Measurements from ENCODE around the gene MATCAP1.

MATCAP1 gene

GRCh38 chr16:67197704-67198103 is 13.9 kb upstream of the MATCAP1 start:
- Histone ChIP-seq H4K8ac (ENCODE audit: low read depth, low read length) (no peak overlapping the region), H3K14ac (ENCODE audit: low read length) (no peak overlapping the region), H4K91ac (ENCODE audit: low read depth, low read length) (no peak overlapping the region), H2BK5ac (ENCODE audit: low read depth, low read length, poor library complexity) (no peak overlapping the region), H3K4me1 (ENCODE audit: control insufficient read depth in 1 of 2, insufficient read depth in 2 of 2, low read length in 2 of 2) (peaks cover 19 to 27% of the 10 kb centered on the region in 2 experiments), H2BK12ac (ENCODE audit: low read length) (no peak overlapping the region), H2AK5ac (ENCODE audit: low read length) (no peak overlapping the region), H3K4me2 (ENCODE audit: low read length) (no peak overlapping the region), H3K79me2 (ENCODE audit: control insufficient read depth, insufficient read depth, low read length, poor library complexity) (peaks cover 3% of the 10 kb centered on the region), H4K12ac (ENCODE audit: low read depth, low read length) (no peak overlapping the region), H2AFZ (ENCODE audit: insufficient read depth, low read length, poor library complexity) (no peak overlapping the region), H3K9me3 (ENCODE audit: insufficient read depth, low read depth, low read length) (no peaks in the 10 kb centered on the region), H3K79me1 (ENCODE audit: low read length) (peaks cover 8% of the 10 kb centered on the region), H3K4ac (ENCODE audit: low read depth, low read length) (no peak overlapping the region), H3K36me3 (ENCODE audit: control insufficient read depth in 1 of 2, insufficient read depth in 2 of 2, low read length in 2 of 2) (peaks cover 69 to 72% of the 10 kb centered on the region in 2 experiments), H3K27me3 (ENCODE audit: insufficient read depth, low read length) (no peaks in the 10 kb centered on the region), H3K27ac (ENCODE audit: low read depth, low read length) (no peak overlapping the region), H3K9ac (ENCODE audit: low read length) (no peak overlapping the region), H3K18ac (ENCODE audit: low read length) (no peak overlapping the region), H3K23ac (ENCODE audit: low read length) (no peak overlapping the region), H3K4me3 (ENCODE audit: low read depth, low read length) (no peak overlapping the region), H2BK120ac (ENCODE audit: insufficient read depth, low read length, poor library complexity) (no peak overlapping the region)
- no CpG with 5 or more reads among the region's 6 CpGs for WGBS (ENCODE audit: extremely low coverage, insufficient coverage, insufficient read length)
- DNase-seq, result no peak

- Histone ChIP-seq H3K79me1 (ENCODE audit: low read length) (peaks cover 13% of the 10 kb centered on the region), H3K4me1 (ENCODE audit: control insufficient read depth in 1 of 2, insufficient read depth in 2 of 2, low read length in 2 of 2) (peaks cover 21 to 30% of the 10 kb centered on the region in 2 experiments), H3K4me3 (ENCODE audit: low read depth, low read length) (no peak overlapping the region), H2BK5ac (ENCODE audit: low read depth, low read length, poor library complexity) (no peak overlapping the region), H2AFZ (ENCODE audit: insufficient read depth, low read length, poor library complexity) (no peak overlapping the region), H3K9ac (ENCODE audit: low read length) (no peak overlapping the region), H3K36me3 (ENCODE audit: control insufficient read depth in 1 of 2, insufficient read depth in 2 of 2, low read length in 2 of 2) (peaks cover 61 to 64% of the 10 kb centered on the region in 2 experiments), H2AK5ac (ENCODE audit: low read length) (no peak overlapping the region), H4K91ac (ENCODE audit: low read depth, low read length) (no peak overlapping the region), H3K27me3 (ENCODE audit: insufficient read depth, low read length) (no peaks in the 10 kb centered on the region), H3K18ac (ENCODE audit: low read length) (no peak overlapping the region), H3K4ac (ENCODE audit: low read depth, low read length) (no peak overlapping the region), H4K8ac (ENCODE audit: low read depth, low read length) (no peak overlapping the region), H3K27ac (ENCODE audit: low read depth, low read length) (no peak overlapping the region), H3K4me2 (ENCODE audit: low read length) (no peak overlapping the region), H3K79me2 (ENCODE audit: control insufficient read depth, insufficient read depth, low read length, poor library complexity) (peaks cover 10% of the 10 kb centered on the region), H4K12ac (ENCODE audit: low read depth, low read length) (no peak overlapping the region), H3K23ac (ENCODE audit: low read length) (no peak overlapping the region), H3K9me3 (ENCODE audit: insufficient read depth, low read depth, low read length) (no peaks in the 10 kb centered on the region), H3K14ac (ENCODE audit: low read length) (no peak overlapping the region), H2BK120ac (ENCODE audit: insufficient read depth, low read length, poor library complexity) (no peak overlapping the region), H2BK12ac (ENCODE audit: low read length) (no peak overlapping the region)
- peak; percentile 88 to 97 for DNase-seq
- no CpG with 5 or more reads among the region's 1 CpG for WGBS (ENCODE audit: extremely low coverage, insufficient coverage, insufficient read length)
These were observed 13.1 kb upstream of the MATCAP1 start for GRCh38 chr16:67196881-67197280.

GRCh38 chr16:67195676-67196075 is 11.9 kb upstream of the MATCAP1 start:
- H3K27ac ChIP-seq (ENCODE audit: low read depth, low read length), result no peak overlapping the region
- WGBS (ENCODE audit: extremely low coverage, insufficient coverage, insufficient read length), result no CpG with 5 or more reads among the region's 5 CpGs
- no peak overlapping the region for H2AFZ ChIP-seq (ENCODE audit: insufficient read depth, low read length, poor library complexity)
- no peak overlapping the region for H2BK12ac ChIP-seq (ENCODE audit: low read length)
- peaks cover 21 to 34% of the 10 kb centered on the region in 2 experiments for H3K4me1 ChIP-seq (ENCODE audit: control insufficient read depth in 1 of 2, insufficient read depth in 2 of 2, low read length in 2 of 2)
- H4K8ac ChIP-seq (ENCODE audit: low read depth, low read length), result no peak overlapping the region
- H3K27me3 ChIP-seq (ENCODE audit: insufficient read depth, low read length), result no peaks in the 10 kb centered on the region
- no peak overlapping the region for H3K4me2 ChIP-seq (ENCODE audit: low read length)
- no peak overlapping the region for H3K9ac ChIP-seq (ENCODE audit: low read length)
- H2BK5ac ChIP-seq (ENCODE audit: low read depth, low read length, poor library complexity), result no peak overlapping the region
- H3K14ac ChIP-seq (ENCODE audit: low read length), result no peak overlapping the region
- peaks cover 10% of the 10 kb centered on the region for H3K79me2 ChIP-seq (ENCODE audit: control insufficient read depth, insufficient read depth, low read length, poor library complexity)
- H2BK120ac ChIP-seq (ENCODE audit: insufficient read depth, low read length, poor library complexity), result no peak overlapping the region
- no peak overlapping the region for H3K23ac ChIP-seq (ENCODE audit: low read length)
- H4K91ac ChIP-seq (ENCODE audit: low read depth, low read length), result no peak overlapping the region
- peaks cover 54 to 55% of the 10 kb centered on the region in 2 experiments for H3K36me3 ChIP-seq (ENCODE audit: control insufficient read depth in 1 of 2, insufficient read depth in 2 of 2, low read length in 2 of 2)
- no peak overlapping the region for H3K18ac ChIP-seq (ENCODE audit: low read length)
- no peaks in the 10 kb centered on the region for H3K9me3 ChIP-seq (ENCODE audit: insufficient read depth, low read depth, low read length)
- H2AK5ac ChIP-seq (ENCODE audit: low read length), result no peak overlapping the region
- no peak overlapping the region for H4K12ac ChIP-seq (ENCODE audit: low read depth, low read length)
- no peak overlapping the region for H3K4ac ChIP-seq (ENCODE audit: low read depth, low read length)
- no peak for DNase-seq
- H3K4me3 ChIP-seq (ENCODE audit: low read depth, low read length), result no peak overlapping the region
- H3K79me1 ChIP-seq (ENCODE audit: low read length), result peaks cover 13% of the 10 kb centered on the region

GRCh38 chr16:67194260-67194659 is 10.5 kb upstream of the MATCAP1 start:
- H3K23ac ChIP-seq (ENCODE audit: low read length), result no peak overlapping the region
- H3K4me1 ChIP-seq (ENCODE audit: control insufficient read depth in 1 of 2, insufficient read depth in 2 of 2, low read length in 2 of 2), result peaks cover 15 to 29% of the 10 kb centered on the region in 2 experiments

More at GRCh38 chr16:67194260-67194659, 10.5 kb upstream of the MATCAP1 start:
- Histone ChIP-seq H3K14ac (ENCODE audit: low read length) (no peak overlapping the region), H2AK5ac (ENCODE audit: low read length) (no peak overlapping the region), H3K36me3 (ENCODE audit: control insufficient read depth in 1 of 2, insufficient read depth in 2 of 2, low read length in 2 of 2) (peaks cover 51 to 52% of the 10 kb centered on the region in 2 experiments), H3K4me3 (ENCODE audit: low read depth, low read length) (no peak overlapping the region), H4K12ac (ENCODE audit: low read depth, low read length) (no peak overlapping the region), H3K79me2 (ENCODE audit: control insufficient read depth, insufficient read depth, low read length, poor library complexity) (peaks cover 10% of the 10 kb centered on the region), H3K18ac (ENCODE audit: low read length) (no peak overlapping the region), H2BK5ac (ENCODE audit: low read depth, low read length, poor library complexity) (no peak overlapping the region), H3K9me3 (ENCODE audit: insufficient read depth, low read depth, low read length) (no peaks in the 10 kb centered on the region), H3K9ac (ENCODE audit: low read length) (no peak overlapping the region), H2AFZ (ENCODE audit: insufficient read depth, low read length, poor library complexity) (no peak overlapping the region), H3K27me3 (ENCODE audit: insufficient read depth, low read length) (no peaks in the 10 kb centered on the region), H4K8ac (ENCODE audit: low read depth, low read length) (no peak overlapping the region), H3K27ac (ENCODE audit: low read depth, low read length) (no peak overlapping the region), H2BK120ac (ENCODE audit: insufficient read depth, low read length, poor library complexity) (no peak overlapping the region), H4K91ac (ENCODE audit: low read depth, low read length) (no peak overlapping the region), H2BK12ac (ENCODE audit: low read length) (no peak overlapping the region), H3K79me1 (ENCODE audit: low read length) (peaks cover 13% of the 10 kb centered on the region), H3K4ac (ENCODE audit: low read depth, low read length) (no peak overlapping the region), H3K4me2 (ENCODE audit: low read length) (no peak overlapping the region)
- DNase-seq, result no peak
- WGBS (ENCODE audit: extremely low coverage, insufficient coverage, insufficient read length), result no CpG with 5 or more reads among the region's 6 CpGs

Data from trophoblast cell (in vitro differentiated cells and primary cell).